Measurements from ENCODE around the gene CDH13.

DNA sequence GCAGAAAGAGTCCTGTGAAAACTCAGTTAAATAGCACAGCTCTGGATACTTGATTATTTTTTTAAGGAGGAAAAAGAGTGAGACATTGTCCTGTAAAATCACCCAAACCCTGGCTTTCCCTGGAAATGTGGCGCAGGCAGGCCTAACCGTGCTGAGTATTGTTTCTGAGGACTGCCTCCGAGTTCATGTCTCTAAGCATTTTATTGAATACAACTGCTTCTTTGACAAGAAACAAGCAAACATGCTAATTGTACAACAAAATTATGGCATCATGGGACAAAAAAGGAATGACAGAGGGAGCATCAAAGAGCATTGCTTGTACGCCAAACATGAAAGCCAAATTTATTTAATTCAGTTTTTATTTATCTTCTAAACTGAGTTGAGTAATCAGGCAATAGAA is 1116.5 kb downstream of the CDH13 start:
- TF ChIP-seq, protein P1, sequence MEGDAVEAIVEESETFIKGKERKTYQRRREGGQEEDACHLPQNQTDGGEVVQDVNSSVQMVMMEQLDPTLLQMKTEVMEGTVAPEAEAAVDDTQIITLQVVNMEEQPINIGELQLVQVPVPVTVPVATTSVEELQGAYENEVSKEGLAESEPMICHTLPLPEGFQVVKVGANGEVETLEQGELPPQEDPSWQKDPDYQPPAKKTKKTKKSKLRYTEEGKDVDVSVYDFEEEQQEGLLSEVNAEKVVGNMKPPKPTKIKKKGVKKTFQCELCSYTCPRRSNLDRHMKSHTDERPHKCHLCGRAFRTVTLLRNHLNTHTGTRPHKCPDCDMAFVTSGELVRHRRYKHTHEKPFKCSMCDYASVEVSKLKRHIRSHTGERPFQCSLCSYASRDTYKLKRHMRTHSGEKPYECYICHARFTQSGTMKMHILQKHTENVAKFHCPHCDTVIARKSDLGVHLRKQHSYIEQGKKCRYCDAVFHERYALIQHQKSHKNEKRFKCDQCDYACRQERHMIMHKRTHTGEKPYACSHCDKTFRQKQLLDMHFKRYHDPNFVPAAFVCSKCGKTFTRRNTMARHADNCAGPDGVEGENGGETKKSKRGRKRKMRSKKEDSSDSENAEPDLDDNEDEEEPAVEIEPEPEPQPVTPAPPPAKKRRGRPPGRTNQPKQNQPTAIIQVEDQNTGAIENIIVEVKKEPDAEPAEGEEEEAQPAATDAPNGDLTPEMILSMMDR (conservative IDR thresholded peaks at IDR 0.05 in 1 of 2, IDR thresholded peaks at IDR 0.05 in 1 of 2; ENCODE audit: low read depth in 1 of 2, low read length in 2 of 2) = no peak
- TF ChIP-seq EZH2 (IDR thresholded peaks at IDR 0.05; ENCODE audit: low read length, missing control alignments) = no peak

Data from fibroblast of lung (primary cell).